Pons (tissue), 1 donor: ENCODE data around the gene SHISAL1.

ENCODE experiments used
- DNase-seq: peaks from one replicate; pipeline ENCODE4 v3.0.0-alpha.2; 2016; ENCODE audit warnings: low spot score

Gene SHISAL1

GRCh38 chr22:44342347-44342956 lies 29.7 kb upstream of the SHISAL1 start:
- DNase-seq = no peak

GRCh38 chr22:44341431-44342346 lies 28.9 kb upstream of the SHISAL1 start:
- no peak for DNase-seq

DNA sequence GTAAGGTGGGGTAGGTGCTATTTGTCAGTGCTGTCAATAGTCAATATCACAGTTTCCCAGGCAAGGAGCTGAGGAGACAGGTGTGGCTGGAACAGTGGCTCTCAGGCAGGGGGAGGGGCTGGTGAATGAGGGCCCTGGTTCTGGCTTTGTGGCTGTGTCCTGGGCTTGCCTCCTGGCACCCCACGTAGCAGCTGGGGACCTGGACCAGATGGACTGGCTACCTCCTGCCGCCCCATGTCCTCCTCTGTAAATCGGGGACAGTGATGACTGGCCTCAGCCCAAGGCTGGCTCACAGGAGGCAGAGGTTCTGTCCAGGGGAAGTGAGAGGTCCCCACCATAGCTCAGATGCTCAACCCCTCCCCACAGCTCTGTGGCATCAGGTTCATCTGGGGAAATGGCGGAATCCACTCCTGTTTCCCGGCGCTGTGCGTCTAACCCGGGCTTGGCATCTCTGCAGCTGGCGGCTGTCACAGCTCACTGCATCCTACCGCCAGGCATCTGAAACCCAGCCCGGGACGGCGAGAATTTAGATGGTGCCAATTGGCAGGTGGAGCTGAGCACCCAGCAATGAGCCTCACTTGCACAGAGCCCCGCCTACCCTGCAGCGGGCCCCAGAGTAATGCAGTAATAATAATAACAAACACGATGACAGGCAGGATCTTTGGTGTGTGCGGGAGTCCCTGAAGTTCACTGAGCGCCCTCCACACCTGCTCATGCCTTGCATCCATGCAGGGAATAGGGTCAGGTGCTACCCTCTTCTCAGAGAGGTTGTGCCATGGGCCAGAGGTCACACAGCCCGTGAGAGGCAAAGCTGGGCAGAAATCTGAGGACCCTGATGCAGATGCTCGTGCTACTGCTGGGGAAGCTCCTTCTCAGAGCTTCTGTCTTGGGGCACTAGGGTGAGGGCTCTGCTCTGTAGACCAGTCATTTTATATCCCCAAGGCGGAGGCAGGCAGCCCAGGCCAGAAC lies 27.8 kb upstream of the SHISAL1 start:
- no peak for DNase-seq

DNA sequence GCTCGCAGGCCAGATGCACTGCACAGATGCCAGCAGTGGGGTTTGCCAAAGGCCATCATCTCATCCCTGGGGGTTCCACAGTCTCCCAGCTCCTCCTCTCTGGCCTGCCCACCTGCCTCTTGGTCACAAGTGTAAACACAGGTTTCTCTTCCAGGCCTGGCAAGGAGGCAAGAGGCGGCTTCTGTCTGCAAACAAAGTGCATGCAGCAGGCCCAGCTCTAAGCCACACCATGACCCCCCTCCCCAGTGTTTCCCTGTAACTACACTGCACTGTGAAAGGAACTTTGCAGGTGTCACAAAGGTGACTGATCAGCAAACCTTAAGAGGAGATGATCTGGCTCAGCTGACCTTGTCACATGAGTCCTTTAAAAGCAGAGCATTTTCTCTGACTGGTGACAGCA lies 26.2 kb upstream of the SHISAL1 start:
- DNase-seq = no peak

DNA sequence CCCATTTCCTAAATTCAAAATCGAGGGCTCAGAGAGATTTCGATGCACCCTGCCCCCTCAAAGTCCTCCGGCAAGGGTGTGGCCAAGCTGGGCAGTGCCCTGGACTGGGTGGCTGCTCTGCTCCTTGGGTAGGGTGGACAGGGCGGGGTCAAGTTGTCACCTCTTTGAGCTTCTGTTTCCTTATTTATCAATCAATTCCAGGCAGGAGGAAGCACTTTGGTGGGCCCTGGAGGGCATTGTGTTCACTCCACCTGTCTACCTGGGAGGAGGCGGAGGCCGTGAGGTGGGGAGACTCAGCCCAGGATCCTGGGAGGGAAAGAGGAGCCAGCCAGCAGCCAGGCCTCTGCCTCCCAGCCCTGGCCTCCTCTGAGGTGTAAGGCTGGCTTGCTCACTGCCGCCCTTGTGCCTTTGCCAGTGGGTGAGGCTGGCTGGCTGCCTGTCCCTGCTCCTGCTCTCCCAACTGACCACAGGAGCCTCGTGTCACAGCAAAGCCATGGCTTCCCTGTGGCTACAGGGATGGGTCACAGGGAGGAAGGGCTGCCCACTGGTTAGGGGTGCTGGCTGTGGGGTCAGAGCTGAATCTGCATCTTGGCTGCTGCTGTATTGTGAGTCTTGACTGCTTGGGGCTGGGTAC lies 25.5 kb upstream of the SHISAL1 start:
- no peak for DNase-seq

DNA sequence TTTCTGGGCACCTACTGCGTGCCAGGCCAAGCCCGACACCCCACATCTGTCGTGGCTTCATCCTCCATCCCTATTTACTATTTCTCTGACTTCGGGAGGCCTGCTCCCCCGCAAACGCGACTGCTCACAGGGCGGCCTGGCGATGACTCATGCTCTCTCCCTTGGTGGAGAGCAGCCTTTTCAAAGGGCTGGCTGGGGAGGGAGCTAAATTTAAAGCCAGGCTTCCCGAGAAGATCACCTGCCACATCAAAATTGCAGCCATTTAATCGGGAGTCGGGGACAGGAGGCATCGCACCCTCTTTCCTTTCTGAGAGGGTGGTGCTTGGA lies 24.9 kb upstream of the SHISAL1 start:
- DNase-seq = no peak

- DNase-seq = no peak
Measured at GRCh38 chr22:44336962-44337677, 24.4 kb upstream of the SHISAL1 start.

- DNase-seq = no peak
Measured at GRCh38 chr22:44335903-44336803, 23.4 kb upstream of the SHISAL1 start.

GRCh38 chr22:44335066-44335839 lies 22.5 kb upstream of the SHISAL1 start:
- no peak for DNase-seq

DNA sequence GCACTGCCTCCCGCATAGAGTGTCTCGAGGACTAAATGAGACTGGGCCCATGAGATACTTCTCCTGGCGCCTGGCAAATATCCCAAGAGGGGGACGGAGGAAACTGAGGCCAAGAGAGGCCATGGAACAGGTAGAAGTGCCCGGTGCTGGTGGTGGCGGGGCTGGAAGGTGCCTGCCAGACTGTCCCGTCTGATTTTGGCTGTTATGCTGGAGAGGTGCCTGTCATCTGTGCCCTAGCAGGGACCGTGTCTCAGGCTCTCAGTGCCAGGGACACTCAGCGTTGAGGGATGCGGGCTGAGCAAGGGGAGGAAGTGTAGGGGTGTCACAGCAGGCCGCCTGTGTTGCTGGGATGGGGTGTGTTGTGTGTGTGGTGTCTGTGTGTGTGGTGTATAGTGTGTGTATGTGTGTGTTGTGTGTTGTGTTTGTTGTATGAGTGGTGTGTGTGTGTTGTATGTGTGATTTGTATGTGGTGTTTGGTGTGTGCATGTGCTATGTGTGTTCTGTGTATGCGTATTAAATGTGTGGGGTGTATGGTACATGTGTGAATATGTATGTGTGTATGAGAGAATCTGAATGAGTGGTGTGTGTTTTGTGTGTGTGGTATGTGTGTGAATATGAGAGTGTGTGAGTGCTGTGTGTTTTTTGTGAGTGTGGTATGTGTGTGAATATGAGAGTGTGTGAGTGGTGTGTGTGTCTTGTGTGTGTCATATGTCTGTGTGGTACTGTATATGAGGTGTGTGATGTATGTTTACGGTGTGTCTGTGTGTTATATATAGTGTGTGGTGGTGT lies 21.3 kb upstream of the SHISAL1 start:
- no peak for DNase-seq

DNA sequence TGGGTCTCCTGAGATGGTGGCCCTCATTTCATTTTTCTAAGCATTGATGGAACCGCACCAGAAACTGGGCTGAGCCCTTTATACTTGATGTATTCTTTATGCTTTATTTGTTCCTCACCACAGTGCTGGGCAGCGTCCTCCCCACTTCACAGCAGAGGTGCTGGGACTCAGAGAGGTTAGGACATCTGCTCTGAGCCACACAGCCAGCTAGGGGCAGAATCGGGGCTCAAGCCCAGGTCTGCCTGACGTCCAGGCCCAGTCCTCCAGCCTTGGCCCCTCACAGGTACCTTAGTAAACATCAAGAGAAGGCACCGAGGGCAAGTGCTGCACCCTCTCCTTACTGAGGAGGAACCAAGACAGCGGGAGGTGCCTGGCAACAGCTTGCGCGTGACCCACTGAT lies 20.2 kb upstream of the SHISAL1 start:
- DNase-seq = no peak

GRCh38 chr22:44331881-44332714 lies 19.3 kb upstream of the SHISAL1 start:
- no peak for DNase-seq

DNA sequence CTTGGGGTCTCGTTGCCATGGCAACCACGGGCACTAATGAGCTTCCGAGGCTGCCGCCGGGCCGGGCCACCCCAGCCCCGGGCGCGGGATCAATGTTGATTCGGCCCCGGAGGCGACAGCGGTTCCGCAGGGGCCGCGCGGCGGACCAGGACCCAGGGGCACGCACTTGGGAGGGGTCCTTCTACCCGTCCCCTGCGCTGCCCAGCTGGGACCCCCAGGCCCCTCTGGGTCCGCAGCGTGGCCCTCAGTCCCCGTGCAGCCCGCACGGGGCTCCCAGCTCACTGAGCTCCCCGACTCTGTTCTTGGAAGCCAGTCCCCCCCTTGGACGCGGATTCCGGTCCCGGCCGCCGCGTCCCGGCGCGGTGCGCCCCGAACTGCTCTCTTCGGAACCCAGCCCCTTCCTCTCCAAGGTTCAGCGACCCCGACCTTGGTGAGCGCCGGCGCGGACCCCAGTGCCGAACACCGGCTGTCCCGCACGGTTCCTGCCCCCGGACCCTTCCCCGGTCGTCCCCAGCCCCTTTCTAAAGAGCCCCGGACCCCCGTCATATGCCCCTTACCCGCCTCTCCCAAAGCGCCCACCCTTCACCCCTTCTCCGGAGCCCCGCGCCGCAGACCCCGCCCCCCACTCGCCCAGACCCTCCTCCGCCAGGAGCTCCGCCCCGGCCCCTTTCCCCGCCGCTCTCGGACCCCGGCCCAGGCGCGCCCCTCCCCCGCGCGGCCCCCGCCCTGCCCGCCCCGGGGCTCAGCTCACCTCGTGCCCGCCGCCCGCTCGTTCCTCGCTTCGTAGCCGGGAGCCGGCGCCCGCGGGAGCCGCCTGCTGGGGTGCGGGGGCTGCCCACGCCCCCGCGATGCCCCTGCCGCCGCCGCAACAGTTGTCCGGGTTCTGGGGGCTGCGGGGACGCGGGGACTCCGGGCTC lies 18.3 kb upstream of the SHISAL1 start:
- no peak for DNase-seq

DNA sequence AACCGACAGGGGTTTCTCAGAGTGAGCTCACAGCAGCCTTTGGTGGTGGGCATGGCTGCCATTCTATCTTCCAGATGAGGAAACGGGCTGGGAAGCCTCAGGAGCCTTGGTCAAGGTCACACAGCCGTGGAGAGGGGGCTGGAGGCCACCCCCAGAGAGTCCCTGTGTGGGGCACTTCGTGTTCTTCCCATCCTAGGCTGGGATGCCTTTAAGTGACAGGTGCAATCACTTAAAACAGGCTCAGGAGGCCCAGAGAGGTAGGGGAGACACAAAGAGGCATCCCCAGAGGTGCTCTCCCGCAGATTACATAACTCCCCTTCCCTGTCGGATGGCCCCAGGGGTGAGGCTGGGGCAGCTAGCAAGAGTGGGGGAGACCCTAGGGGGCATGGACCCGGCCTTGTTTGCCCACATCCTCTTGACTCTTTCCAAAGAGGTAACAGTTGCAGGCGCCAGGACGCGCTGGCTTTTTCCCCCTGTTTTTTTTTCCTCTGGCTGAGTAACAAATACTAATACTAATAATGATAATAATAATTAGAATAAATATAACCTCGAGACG lies 17.5 kb upstream of the SHISAL1 start:
- no peak for DNase-seq

DNA sequence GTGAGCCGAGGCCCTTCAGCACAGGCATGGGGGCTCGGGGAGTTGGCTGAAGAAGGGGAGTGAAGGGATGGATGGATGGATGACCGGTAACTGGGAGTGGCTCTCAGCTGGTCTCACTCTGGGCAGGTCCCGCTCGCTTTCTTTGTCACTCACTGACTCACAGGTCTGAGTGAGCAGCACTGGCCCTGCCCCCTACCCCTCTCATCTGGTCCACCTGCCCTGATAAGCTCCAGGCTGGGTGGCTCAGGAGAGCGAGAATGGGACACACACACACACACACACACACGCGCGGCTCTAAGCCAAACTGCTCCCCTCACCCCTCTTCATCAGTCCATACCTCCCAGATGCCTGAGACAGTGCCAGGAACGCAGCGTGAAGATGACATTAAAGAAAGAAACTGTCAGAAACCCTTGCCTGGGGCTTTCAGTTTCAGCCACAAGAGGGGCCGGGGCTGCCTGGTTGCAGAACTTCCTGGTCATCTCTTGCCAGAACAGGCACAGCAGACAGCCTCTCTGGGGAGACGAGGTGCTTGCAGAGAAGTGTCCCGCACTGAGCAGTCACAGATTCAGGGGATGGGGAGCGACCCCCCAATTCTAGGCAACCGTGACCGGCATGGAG lies 16.5 kb upstream of the SHISAL1 start:
- DNase-seq = no peak

DNA sequence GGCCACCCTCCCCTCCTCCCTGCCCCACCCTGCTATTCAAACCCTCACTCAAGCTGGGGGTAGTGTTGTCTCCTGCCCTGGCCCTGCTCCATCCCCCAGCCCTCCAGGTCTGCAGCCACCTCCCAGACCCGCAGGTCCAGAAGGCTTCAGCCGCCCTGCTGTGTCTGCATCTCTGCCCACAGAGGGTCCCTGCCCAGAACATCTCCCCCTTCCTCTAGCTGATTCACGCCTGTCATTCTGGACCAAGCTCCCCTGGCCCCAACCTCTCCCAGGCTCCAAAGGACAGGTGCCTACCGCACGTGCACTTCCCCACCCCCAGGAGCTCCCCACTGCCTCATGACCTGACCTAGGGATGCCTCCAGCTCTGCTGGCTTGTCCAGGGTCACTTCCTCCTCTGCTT lies 16.0 kb upstream of the SHISAL1 start:
- no peak for DNase-seq
